Astrocyte of the spinal cord (primary cell): ENCODE data around the gene INPP4B.

Experiments used
- DNase-seq: peaks from one replicate; pipeline ENCODE4 v3.0.0; 2011; ENCODE audit warnings: low read depth, low spot score
- H3K4me3 ChIP-seq: 2 replicates; pipeline ENCODE4 v1.5.1; 2011; ENCODE audit warnings: low read depth, mild to moderate bottlenecking, low read length, moderate library complexity
- CTCF ChIP-seq: IDR thresholded peaks from 2 replicates; pipeline ENCODE4 v1.5.1; 2012; ENCODE audit warnings: low read depth, mild to moderate bottlenecking, low read length, inconsistent platforms
- in situ Hi-C: cut with HindIII; loops from 2 replicates; pipeline ENCODE4 v1.10.0; 2017; ENCODE audit warnings: low sequenced_read_pairs

The INPP4B gene

GRCh38 chr4:142416121-142416520, 430.0 kb downstream of the INPP4B start:
- no peak for TF ChIP-seq CTCF
- DNase-seq = peak; percentile 52
- in situ Hi-C loops = no loop called here
- H3K4me3 ChIP-seq = no peak overlapping the region

- TF ChIP-seq CTCF = no peak
Observed at GRCh38 chr4:142414366-142414990, 431.6 kb downstream of the INPP4B start.

GRCh38 chr4:142413485-142413884, 432.6 kb downstream of the INPP4B start:
- TF ChIP-seq CTCF = no peak
- in situ Hi-C loops = no loop called here
- no peak overlapping the region for H3K4me3 ChIP-seq
- DNase-seq = no peak

More at GRCh38 chr4:142414366-142414990, 431.6 kb downstream of the INPP4B start:
- in situ Hi-C loops = no loop called here
- H3K4me3 ChIP-seq = no peak overlapping the region
- no peak for DNase-seq

GRCh38 chr4:142411993-142412392, 434.1 kb downstream of the INPP4B start:
- H3K4me3 ChIP-seq = no peak overlapping the region
- DNase-seq = no peak
- in situ Hi-C loops = no loop called here
- no peak for TF ChIP-seq CTCF

GRCh38 chr4:142408003-142408441, 438.1 kb downstream of the INPP4B start:
- peak; percentile 47 for DNase-seq
- in situ Hi-C loops = no loop called here
- no peak for TF ChIP-seq CTCF
- H3K4me3 ChIP-seq = no peak overlapping the region

- in situ Hi-C loops = no loop called here
- no peak for DNase-seq
- no peak overlapping the region for H3K4me3 ChIP-seq
- TF ChIP-seq CTCF = no peak
Observed at GRCh38 chr4:142407596-142407995, 438.5 kb downstream of the INPP4B start.
